Adrenal gland (tissue), 12 donors: ENCODE data around the gene PDLIM4. TPM values are rescaled to one million over a fixed set of nuclear protein-coding genes. Genes with fewer than 3 reads are reported as not detected.

Source experiments
- DNase-seq, 7 donors: peaks; one replicate each; pipeline ENCODE4 v3.0.0-alpha.2; 2019 to 2020
- H3K27ac ChIP-seq, 5 donors: fragments of 200-600 bp; sonication (generic) in 4 of 5; 1 replicate in 3 of 5; 2 replicates in 2 of 5; pipeline versions ENCODE4 v1.5.1 to v1.8.0; 2016 to 2020; ENCODE audit warnings: mild to moderate bottlenecking in 1 of 5
- H3K27me3 ChIP-seq: fragments of 200-600 bp; 2 replicates; pipeline ENCODE4 v1.8.0; 2021
- H3K36me3 ChIP-seq, 2 donors: fragments of 200-600 bp; replicated peaks in 1 of 2; 1 replicate in 1 of 2; 2 replicates in 1 of 2; pipeline versions ENCODE4 v1.5.1 to v1.8.0; 2018 to 2022
- H3K4me1 ChIP-seq, 2 donors: fragments of 200-600 bp; replicated peaks in 1 of 2; 1 replicate in 1 of 2; 2 replicates in 1 of 2; pipeline versions ENCODE4 v1.5.1 to v1.8.0; 2018 to 2021
- H3K4me3 ChIP-seq, 4 donors: fragments of 200-600 bp; sonication (generic) in 3 of 4; one replicate each; pipeline ENCODE4 v1.5.1; 2016 to 2018
- H3K9me3 ChIP-seq, 3 donors: fragments of 200-600 bp; sonication (generic) in 1 of 3; replicated peaks in 1 of 3; 1 replicate in 2 of 3; 2 replicates in 1 of 3; pipeline versions ENCODE4 v1.5.1 to v1.8.0; 2016 to 2021
- POLR2A ChIP-seq, 2 donors: fragments of 450-650 bp; IDR thresholded peaks; one replicate each; pipeline ENCODE4 v1.6.1; 2017; ENCODE audit warnings: antibody characterized with exemption in 2 of 2, mild to moderate bottlenecking in 2 of 2, moderate library complexity in 1 of 2
- WGBS, 4 donors: extraction: QIAGEN DNeasy Blood & Tissue Kit in 2 of 4; methylation state at CpG; one replicate each; pipeline versions ENCODE4 v1.1.5 to v1.1.7; 2013 to 2017; 5-methylcytosine and 5-hydroxymethylcytosine counted together
- intact Hi-C, 2 donors: fragments of 100-400 bp; cut with DNase I; formaldehyde crosslinking; loops; one replicate each; pipeline versions ENCODE4 v1.14.1 to v1.15.0; 2022 to 2023
- polyA plus RNA-seq, 3 donors: library from polyadenylated mRNA; stranded (reverse); fragments of 200-250 nt in 2 of 3; fragments of 350-450 nt in 1 of 3; fragmentation: Illumina TruSeq in 1 of 3; extraction: RNeasy Lipid Tissue Mini Kit (QIAGEN cat#74804) in 1 of 3; gene quantifications; one replicate each; pipeline ENCODE4 v1.2.3, GENCODE V29; 2013 to 2014
- total RNA-seq, 9 donors: library from RNA; depleted of rRNA in 4 of 9; stranded (reverse); fragments of >200 nt in 4 of 9; fragments of 120-200 nt in 1 of 9; fragmentation: NEBNext Ultra II Directional in 1 of 9; extraction: Animal tissue kit (Norgen Biotek cat#: 25700) in 1 of 9; gene quantifications; one replicate each; pipeline versions ENCODE4 v1.1.0 to v1.2.4, GENCODE V29; 2013 to 2023
- TF ChIP-seq, protein P1 (sequence below), 6 experiments: fragments of 450-650 bp in 4 of 6; fragments of 200-600 bp in 2 of 6; sonication (generic) in 1 of 6; IDR thresholded peaks; 1 replicate in 5 of 6; 2 replicates in 1 of 6; pipeline versions ENCODE4 v1.5.1 to v1.8.0; 2016 to 2021; ENCODE audit warnings: antibody characterized with exemption in 6 of 6, mild to moderate bottlenecking in 2 of 6, moderate library complexity in 1 of 6
- donor health status: healthy with polysubstance abuse.
- donor health status: Bipolar disorder and iron deficiency.
- donor health status: DM: yes; HTN: yes; CAD: no.
- donor health status: DM: no; HTN: no; CAD: no.
- donor health status: DM: no; HTN: no; CAD: no.
- donor health status: DM: yes; HTN: yes; CAD: no.

PDLIM4 gene
- total and polyA plus RNA-seq, 12 donors, result 0.87 to 20.2 (median 4.3) TPM

- intact Hi-C loops, result no loop called here
- H3K27me3 ChIP-seq, result no peaks in the 10 kb centered on the region
- peaks cover 7 to 26% of the 10 kb centered on the region in 2 donors for H3K4me1 ChIP-seq
- 70 to 98% (median 74%) methylated on average over 7 to 24 of the region's 24 CpGs for WGBS, 4 donors
- H3K4me3 ChIP-seq, result peak overlapping the region in 1 of 4 donors; percentile 52
- H3K36me3 ChIP-seq, result no peaks in the 10 kb centered on the region
- peak in 6 of 7 donors; percentile 8 to 90 (median 48) for DNase-seq
- peak overlapping the region in 3 of 5 donors; percentile 64 to 87 (median 87) for H3K27ac ChIP-seq
- TF ChIP-seq, protein P1, sequence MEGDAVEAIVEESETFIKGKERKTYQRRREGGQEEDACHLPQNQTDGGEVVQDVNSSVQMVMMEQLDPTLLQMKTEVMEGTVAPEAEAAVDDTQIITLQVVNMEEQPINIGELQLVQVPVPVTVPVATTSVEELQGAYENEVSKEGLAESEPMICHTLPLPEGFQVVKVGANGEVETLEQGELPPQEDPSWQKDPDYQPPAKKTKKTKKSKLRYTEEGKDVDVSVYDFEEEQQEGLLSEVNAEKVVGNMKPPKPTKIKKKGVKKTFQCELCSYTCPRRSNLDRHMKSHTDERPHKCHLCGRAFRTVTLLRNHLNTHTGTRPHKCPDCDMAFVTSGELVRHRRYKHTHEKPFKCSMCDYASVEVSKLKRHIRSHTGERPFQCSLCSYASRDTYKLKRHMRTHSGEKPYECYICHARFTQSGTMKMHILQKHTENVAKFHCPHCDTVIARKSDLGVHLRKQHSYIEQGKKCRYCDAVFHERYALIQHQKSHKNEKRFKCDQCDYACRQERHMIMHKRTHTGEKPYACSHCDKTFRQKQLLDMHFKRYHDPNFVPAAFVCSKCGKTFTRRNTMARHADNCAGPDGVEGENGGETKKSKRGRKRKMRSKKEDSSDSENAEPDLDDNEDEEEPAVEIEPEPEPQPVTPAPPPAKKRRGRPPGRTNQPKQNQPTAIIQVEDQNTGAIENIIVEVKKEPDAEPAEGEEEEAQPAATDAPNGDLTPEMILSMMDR (IDR thresholded peaks at IDR 0.05), result no peak
- peak; percentile 28 to 45 for TF ChIP-seq POLR2A (IDR thresholded peaks at IDR 0.05)
- no peaks in the 10 kb centered on the region for H3K9me3 ChIP-seq
Measured at GRCh38 chr5:132259069-132259851, 1.8 kb downstream of the PDLIM4 start.

DNA sequence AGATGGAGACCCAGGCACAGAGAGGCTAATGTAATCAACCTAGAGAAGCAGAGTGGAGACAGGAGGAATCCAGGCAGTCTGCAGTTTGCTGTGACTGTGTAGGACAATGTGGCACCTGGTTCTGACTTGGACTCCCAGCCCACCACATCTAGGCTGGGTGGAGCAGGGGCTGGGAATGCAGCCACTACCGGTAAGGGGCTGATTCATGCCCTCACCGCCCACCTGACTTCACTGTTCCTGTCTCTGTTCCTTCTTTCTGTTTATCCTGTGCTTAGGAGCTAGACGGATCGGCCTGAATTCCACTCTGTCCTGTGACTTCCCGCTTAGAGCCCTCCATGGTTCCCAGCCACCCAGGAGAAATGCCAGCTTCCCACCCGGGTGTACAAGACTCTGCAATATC, 2.6 kb downstream of the PDLIM4 start:
- intact Hi-C loops, result no loop called here
- Histone ChIP-seq H3K27me3 (no peaks in the 10 kb centered on the region), H3K4me3 (no peak overlapping the region), H3K36me3 (no peaks in the 10 kb centered on the region), H3K9me3 (no peaks in the 10 kb centered on the region), H3K4me1 (peaks cover 7 to 23% of the 10 kb centered on the region in 2 donors), H3K27ac (peak overlapping the region in 2 of 5 donors; percentile 87)
- TF ChIP-seq POLR2A (IDR thresholded peaks at IDR 0.05), result no peak
- TF ChIP-seq, protein P1 (IDR thresholded peaks at IDR 0.05), result no peak
- peak in 5 of 7 donors; percentile 0 to 51 (median 11) for DNase-seq
- 70 to 83% (median 77%) methylated on average over 6 of the region's 6 CpGs for WGBS, 4 donors

DNA sequence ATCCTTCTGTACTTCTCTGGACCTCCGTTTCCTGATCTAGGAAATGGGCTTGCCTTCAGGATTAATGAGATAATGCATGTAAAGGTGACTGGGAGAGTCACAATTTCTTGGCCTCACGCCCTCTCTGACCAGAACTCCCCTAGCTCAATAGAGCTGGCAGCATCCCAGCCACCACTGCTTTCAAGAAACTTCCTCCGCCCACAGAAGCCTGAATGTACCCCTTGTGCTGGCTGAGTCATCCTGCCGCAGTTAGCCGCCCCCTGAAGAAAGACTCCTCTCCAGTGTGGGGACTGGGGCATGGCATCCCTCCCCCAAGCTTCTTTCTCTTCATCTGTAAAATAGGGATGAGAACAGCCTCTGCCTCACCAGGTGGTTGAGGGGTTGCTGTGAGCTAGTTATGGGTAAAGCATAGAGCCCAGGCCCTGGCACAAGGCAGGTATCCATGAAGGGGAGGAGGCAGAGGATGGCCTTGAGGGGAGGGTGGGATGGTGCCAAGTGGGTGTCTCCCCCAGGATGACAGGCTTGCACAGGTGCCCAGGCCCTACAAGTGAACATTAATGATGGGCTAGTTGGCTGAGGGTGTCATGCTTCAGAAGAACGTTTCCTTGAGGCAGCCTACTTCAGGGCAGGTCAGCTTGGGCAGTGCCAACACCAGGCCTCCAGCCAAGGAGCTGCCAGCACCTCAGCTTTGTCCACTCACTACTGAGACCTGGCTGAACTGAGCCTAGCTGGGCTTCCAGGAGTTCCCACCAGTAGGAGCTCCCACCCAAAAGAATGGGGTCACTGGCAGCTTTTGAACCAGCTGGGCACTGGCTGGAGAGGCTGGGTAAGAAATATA, 3.4 kb downstream of the PDLIM4 start:
- H3K9me3 ChIP-seq, result no peaks in the 10 kb centered on the region
- H3K27ac ChIP-seq, result peak overlapping the region in 2 of 5 donors; percentile 4 to 87
- peak; percentile 12 to 83 (median 49) for DNase-seq
- H3K4me1 ChIP-seq, result peaks cover 7 to 23% of the 10 kb centered on the region in 2 donors
- H3K27me3 ChIP-seq, result no peaks in the 10 kb centered on the region
- TF ChIP-seq POLR2A (IDR thresholded peaks at IDR 0.05), result no peak
- TF ChIP-seq, protein P1 (IDR thresholded peaks at IDR 0.05), result no peak
- no peaks in the 10 kb centered on the region for H3K36me3 ChIP-seq
- intact Hi-C loops, result no loop called here
- H3K4me3 ChIP-seq, result no peak overlapping the region
- 36 to 43% (median 37%) methylated on average over 6 of the region's 6 CpGs for WGBS, 4 donors
